Measurements from ENCODE around the gene CDH20.

Gene CDH20

GRCh38 chr18:61589053-61589723 is 256.0 kb downstream of the CDH20 start:
- no peak overlapping the region for H3K27ac ChIP-seq (ENCODE audit: low read depth, low read length)
- H3K4me1 ChIP-seq (ENCODE audit: control insufficient read depth, insufficient read depth, low read length, unreplicated experiment): peaks cover 22% of the 10 kb centered on the region
- H3K79me2 ChIP-seq (ENCODE audit: control insufficient read depth, insufficient read depth, low read length, unreplicated experiment): no peaks in the 10 kb centered on the region
- no peak overlapping the region for H3K4me3 ChIP-seq (ENCODE audit: low read depth, low read length)
- no peaks in the 10 kb centered on the region for H3K36me3 ChIP-seq (ENCODE audit: insufficient read depth, low read length)
- H2AFZ ChIP-seq (ENCODE audit: low read length, unreplicated experiment): no peak overlapping the region
- H3K27me3 ChIP-seq (ENCODE audit: insufficient read depth, low read length): no peaks in the 10 kb centered on the region

DNA sequence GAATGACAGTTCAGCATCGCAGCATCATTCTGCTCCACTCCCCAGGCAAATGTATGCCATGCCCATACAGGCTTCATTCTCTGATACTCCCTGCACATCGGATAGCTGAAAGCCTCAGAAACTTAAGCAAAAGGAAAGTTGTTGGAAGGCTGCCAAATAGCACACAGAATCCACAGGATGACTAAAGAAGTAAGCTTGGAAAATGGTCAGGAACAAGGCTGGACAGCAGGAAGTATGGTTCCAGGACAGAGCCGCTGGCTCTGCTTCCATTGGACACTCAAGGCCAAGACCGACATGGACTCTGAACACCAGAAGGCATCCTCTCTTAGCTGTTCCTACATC is 256.5 kb downstream of the CDH20 start:
- Histone ChIP-seq H3K79me2 (ENCODE audit: control insufficient read depth, insufficient read depth, low read length, unreplicated experiment) (no peaks in the 10 kb centered on the region), H3K4me3 (ENCODE audit: low read depth, low read length) (no peak overlapping the region), H2AFZ (ENCODE audit: low read length, unreplicated experiment) (no peak overlapping the region), H3K36me3 (ENCODE audit: insufficient read depth, low read length) (no peaks in the 10 kb centered on the region), H3K27me3 (ENCODE audit: insufficient read depth, low read length) (no peaks in the 10 kb centered on the region), H3K27ac (ENCODE audit: low read depth, low read length) (no peak overlapping the region), H3K4me1 (ENCODE audit: control insufficient read depth, insufficient read depth, low read length, unreplicated experiment) (peaks cover 22% of the 10 kb centered on the region)

DNA sequence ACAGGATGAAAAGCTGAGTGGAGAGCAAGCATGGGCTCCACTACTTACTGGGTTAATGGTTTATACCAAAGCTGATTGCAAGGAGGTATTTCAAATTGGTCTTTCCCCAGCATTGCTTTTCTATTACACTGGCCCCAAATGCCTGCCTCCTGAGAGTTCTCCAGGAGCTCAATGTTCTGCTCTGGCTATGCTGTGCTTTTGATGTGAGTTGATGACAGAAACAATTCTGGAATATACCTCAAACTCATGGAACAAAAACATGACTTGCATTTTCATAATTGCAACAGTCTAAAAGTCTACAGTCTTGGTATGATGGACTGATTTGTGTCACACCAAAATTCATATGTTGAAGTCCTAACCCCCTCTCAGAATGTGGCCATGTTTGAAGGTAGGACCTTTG is 258.0 kb downstream of the CDH20 start:
- H3K27ac ChIP-seq (ENCODE audit: low read depth, low read length): no peak overlapping the region
- no peak overlapping the region for H2AFZ ChIP-seq (ENCODE audit: low read length, unreplicated experiment)
- H3K4me1 ChIP-seq (ENCODE audit: control insufficient read depth, insufficient read depth, low read length, unreplicated experiment): peaks cover 32% of the 10 kb centered on the region
- no peaks in the 10 kb centered on the region for H3K79me2 ChIP-seq (ENCODE audit: control insufficient read depth, insufficient read depth, low read length, unreplicated experiment)
- no peak overlapping the region for H3K4me3 ChIP-seq (ENCODE audit: low read depth, low read length)
- no peaks in the 10 kb centered on the region for H3K27me3 ChIP-seq (ENCODE audit: insufficient read depth, low read length)
- no peaks in the 10 kb centered on the region for H3K36me3 ChIP-seq (ENCODE audit: insufficient read depth, low read length)

- no peak overlapping the region for H3K27ac ChIP-seq (ENCODE audit: low read depth, low read length)
- no peaks in the 10 kb centered on the region for H3K27me3 ChIP-seq (ENCODE audit: insufficient read depth, low read length)
- H3K4me1 ChIP-seq (ENCODE audit: control insufficient read depth, insufficient read depth, low read length, unreplicated experiment): peaks cover 24% of the 10 kb centered on the region
- H2AFZ ChIP-seq (ENCODE audit: low read length, unreplicated experiment): peak overlapping the region; percentile 51
- peak overlapping the region; percentile 38 for H3K4me3 ChIP-seq (ENCODE audit: low read depth, low read length)
- H3K79me2 ChIP-seq (ENCODE audit: control insufficient read depth, insufficient read depth, low read length, unreplicated experiment): no peaks in the 10 kb centered on the region
- no peaks in the 10 kb centered on the region; the same call in 1 of the 2 replicates for H3K36me3 ChIP-seq (ENCODE audit: insufficient read depth, low read length)
Measured at GRCh38 chr18:61595615-61596251, 262.5 kb downstream of the CDH20 start.

DNA sequence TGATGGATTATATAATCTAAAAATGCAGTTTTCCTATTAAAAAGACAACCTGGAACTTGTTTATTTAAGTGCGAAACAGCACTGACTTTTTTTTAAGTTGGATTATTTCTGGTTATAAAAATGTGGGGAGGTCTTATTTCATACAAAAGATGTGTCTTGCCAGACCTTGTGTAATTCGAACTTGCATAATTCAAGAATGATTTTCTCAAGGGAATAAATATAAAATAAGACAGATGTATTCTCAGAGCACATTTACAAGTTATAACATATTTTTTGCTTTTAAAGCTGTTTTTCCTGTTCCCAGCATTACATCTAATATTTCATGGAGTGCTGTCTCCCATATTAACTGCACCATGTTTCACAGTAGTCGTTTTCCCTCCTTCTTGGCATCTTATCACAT is 263.1 kb downstream of the CDH20 start:
- Histone ChIP-seq H2AFZ (ENCODE audit: low read length, unreplicated experiment) (no peak overlapping the region), H3K79me2 (ENCODE audit: control insufficient read depth, insufficient read depth, low read length, unreplicated experiment) (no peaks in the 10 kb centered on the region), H3K4me3 (ENCODE audit: low read depth, low read length) (peak overlapping the region; percentile 38), H3K27ac (ENCODE audit: low read depth, low read length) (no peak overlapping the region), H3K27me3 (ENCODE audit: insufficient read depth, low read length) (no peaks in the 10 kb centered on the region), H3K36me3 (ENCODE audit: insufficient read depth, low read length) (no peaks in the 10 kb centered on the region; the same call in 1 of the 2 replicates), H3K4me1 (ENCODE audit: control insufficient read depth, insufficient read depth, low read length, unreplicated experiment) (peaks cover 29% of the 10 kb centered on the region)

DNA sequence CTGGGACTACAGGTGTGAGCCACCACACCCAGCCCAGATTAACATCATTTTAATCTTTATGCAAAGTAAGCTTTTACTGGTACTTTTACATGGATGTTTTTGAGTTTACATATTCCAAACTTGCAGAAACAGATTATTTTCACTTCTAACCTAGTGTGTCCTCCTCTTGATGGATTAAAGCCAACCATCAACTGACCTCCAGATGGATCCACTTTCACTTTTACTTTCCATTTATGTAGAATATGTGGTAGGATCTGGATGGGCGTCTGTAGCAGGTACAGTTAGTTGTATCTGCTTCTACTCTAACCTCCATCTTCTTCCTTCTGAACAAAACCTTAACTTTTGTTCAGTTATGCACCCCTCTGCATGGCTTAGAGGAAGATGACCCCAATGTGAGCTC is 264.1 kb downstream of the CDH20 start:
- H3K79me2 ChIP-seq (ENCODE audit: control insufficient read depth, insufficient read depth, low read length, unreplicated experiment): no peaks in the 10 kb centered on the region
- no peak overlapping the region for H3K27ac ChIP-seq (ENCODE audit: low read depth, low read length)
- H3K36me3 ChIP-seq (ENCODE audit: insufficient read depth, low read length): no peaks in the 10 kb centered on the region; the same call in 1 of the 2 replicates
- no peak overlapping the region for H3K4me3 ChIP-seq (ENCODE audit: low read depth, low read length)
- no peak overlapping the region for H2AFZ ChIP-seq (ENCODE audit: low read length, unreplicated experiment)
- peaks cover 36% of the 10 kb centered on the region for H3K4me1 ChIP-seq (ENCODE audit: control insufficient read depth, insufficient read depth, low read length, unreplicated experiment)
- H3K27me3 ChIP-seq (ENCODE audit: insufficient read depth, low read length): no peaks in the 10 kb centered on the region

DNA sequence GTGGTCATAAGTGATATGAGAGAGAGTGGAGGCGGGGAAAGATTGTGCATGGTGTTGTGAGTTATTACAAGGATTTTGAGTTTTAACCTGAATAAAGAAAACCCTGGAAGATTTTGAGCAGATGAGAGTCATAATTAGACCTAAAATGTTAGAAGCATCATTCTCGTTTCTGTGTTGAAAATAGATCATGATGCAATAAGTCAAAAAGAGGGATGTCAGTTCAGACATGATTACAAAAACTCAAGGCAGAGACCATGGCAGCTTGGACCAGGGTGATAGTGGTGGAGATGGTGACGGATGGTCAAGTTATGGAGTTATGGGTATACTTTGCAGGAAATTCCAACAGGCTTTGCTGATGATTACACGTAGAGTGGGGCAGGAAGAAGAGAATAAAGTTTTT is 267.2 kb downstream of the CDH20 start:
- no peak overlapping the region for H2AFZ ChIP-seq (ENCODE audit: low read length, unreplicated experiment)
- peaks cover 10% of the 10 kb centered on the region for H3K79me2 ChIP-seq (ENCODE audit: control insufficient read depth, insufficient read depth, low read length, unreplicated experiment)
- H3K4me1 ChIP-seq (ENCODE audit: control insufficient read depth, insufficient read depth, low read length, unreplicated experiment): peaks cover 53% of the 10 kb centered on the region
- H3K27ac ChIP-seq (ENCODE audit: low read depth, low read length): no peak overlapping the region
- no peak overlapping the region for H3K4me3 ChIP-seq (ENCODE audit: low read depth, low read length)
- no peaks in the 10 kb centered on the region for H3K27me3 ChIP-seq (ENCODE audit: insufficient read depth, low read length)
- peaks cover 5% of the 10 kb centered on the region for H3K36me3 ChIP-seq (ENCODE audit: insufficient read depth, low read length)

GRCh38 chr18:61602836-61603235 is 269.6 kb downstream of the CDH20 start:
- no peaks in the 10 kb centered on the region for H3K27me3 ChIP-seq (ENCODE audit: insufficient read depth, low read length)
- no peak overlapping the region for H2AFZ ChIP-seq (ENCODE audit: low read length, unreplicated experiment)
- peaks cover 5% of the 10 kb centered on the region for H3K36me3 ChIP-seq (ENCODE audit: insufficient read depth, low read length)
- peaks cover 10% of the 10 kb centered on the region for H3K79me2 ChIP-seq (ENCODE audit: control insufficient read depth, insufficient read depth, low read length, unreplicated experiment)
- peaks cover 53% of the 10 kb centered on the region for H3K4me1 ChIP-seq (ENCODE audit: control insufficient read depth, insufficient read depth, low read length, unreplicated experiment)
- H3K4me3 ChIP-seq (ENCODE audit: low read depth, low read length): no peak overlapping the region
- peak overlapping the region; percentile 14 for H3K27ac ChIP-seq (ENCODE audit: low read depth, low read length)

Measured in ACC112 (cell line).